ENCODE data around the gene RPL13. TPM values are rescaled to one million over a fixed set of nuclear protein-coding genes. Genes with fewer than 3 reads are reported as not detected.

Gene RPL13
- total and polyA plus RNA-seq, 9 of the 15 experiments (the other 6 are each of a cell fraction or from before 2014, with no cell fraction given) = 227 to 6,042 (median 1,633) TPM

GRCh38 chr16:89565506-89566372 lies 5.3 kb downstream of the RPL13 start (continued):
- TF ChIP-seq PRDM10 (IDR thresholded peaks at IDR 0.05; ENCODE audit: partially characterized antibody) = no peak
- no peak for TF ChIP-seq ZKSCAN8 (CRISPR knock-in tag; IDR thresholded peaks at IDR 0.05)
- peak; percentile 69 for TF ChIP-seq ELF1 (tag; IDR thresholded peaks at IDR 0.05)
- no peak for TF ChIP-seq CEBPB (tag; IDR thresholded peaks at IDR 0.05)
- TF ChIP-seq MNT (conservative IDR thresholded peaks at IDR 0.05) = no peak
- TF ChIP-seq ZBTB1 (CRISPR knock-in tag; IDR thresholded peaks at IDR 0.05; ENCODE audit: borderline replicate concordance, low read depth) = no peak
- TF ChIP-seq MGA (IDR thresholded peaks at IDR 0.05) = peak; percentile 36; the same call in 1 of the 2 replicates
